Common myeloid progenitor, CD34-positive (primary cell): ENCODE data around the gene PARVB.

ENCODE experiments used
- CTCF ChIA-PET: fragments of 350-600 bp; sonication (Branson Sonifier 250); formaldehyde crosslinking; loops from one replicate; lab custom pipeline; 2021; ENCODE audit warnings: antibody characterized with exemption; lab: Charles Lee
- POLR2A ChIA-PET: fragments of 350-600 bp; sonication (Branson Sonifier 250); formaldehyde crosslinking; loops from one replicate; lab custom pipeline; 2021; ENCODE audit warnings: antibody characterized with exemption; lab: Charles Lee
- DNase-seq, 3 donors: peaks; one replicate each; pipeline versions ENCODE4 v3.0.0 to v3.0.0-alpha.2; 2013
- H3K27ac ChIP-seq, 2 experiments: 1 replicate in 1 of 2; 2 replicates in 1 of 2; pipeline ENCODE4 v1.7.0; 2013; ENCODE audit warnings: inconsistent platforms in 2 of 2, low read length in 2 of 2, mild to moderate bottlenecking in 2 of 2, low read depth in 1 of 2, moderate library complexity in 1 of 2; ENCODE audit not compliant: severe bottlenecking in 2 of 2, insufficient read depth in 1 of 2, poor library complexity in 1 of 2
- H3K27me3 ChIP-seq, 5 experiments: replicated peaks in 2 of 5; 1 replicate in 3 of 5; 2 replicates in 2 of 5; pipeline versions ENCODE4 v1.6.1 to v1.7.0; 2013; ENCODE audit warnings: low read length in 4 of 5, mild to moderate bottlenecking in 2 of 5, moderate library complexity in 2 of 5, inconsistent platforms in 1 of 5; ENCODE audit not compliant: insufficient read depth in 5 of 5, control insufficient read depth in 4 of 5
- H3K36me3 ChIP-seq, 4 experiments: 1 replicate in 2 of 4; 2 replicates in 2 of 4; pipeline versions ENCODE4 v1.6.1 to v1.7.0; 2013; ENCODE audit warnings: low read length in 3 of 4, control low read depth in 1 of 4, mild to moderate bottlenecking in 1 of 4; ENCODE audit not compliant: control insufficient read depth in 4 of 4, insufficient read depth in 4 of 4
- H3K4me1 ChIP-seq, 4 experiments: 1 replicate in 3 of 4; 2 replicates in 1 of 4; pipeline versions ENCODE4 v1.6.1 to v1.7.1; 2013; ENCODE audit warnings: low read length in 3 of 4, mild to moderate bottlenecking in 3 of 4, control low read depth in 1 of 4, inconsistent platforms in 1 of 4, moderate library complexity in 1 of 4; ENCODE audit not compliant: control insufficient read depth in 4 of 4, insufficient read depth in 4 of 4; ENCODE audit errors: control extremely low read depth in 1 of 4
- H3K4me3 ChIP-seq, 7 experiments: 1 replicate in 4 of 7; 2 replicates in 3 of 7; pipeline versions ENCODE4 v1.5.1 to v1.7.0; 2013; ENCODE audit warnings: mild to moderate bottlenecking in 7 of 7, low read length in 6 of 7, moderate library complexity in 6 of 7, inconsistent platforms in 2 of 7, low read depth in 2 of 7, control low read depth in 1 of 7; ENCODE audit not compliant: insufficient read depth in 4 of 7, control insufficient read depth in 1 of 7; ENCODE audit errors: extremely low read depth in 1 of 7
- H3K9me3 ChIP-seq, 5 experiments: 1 replicate in 4 of 5; 2 replicates in 1 of 5; pipeline versions ENCODE4 v1.6.1 to v1.7.1; 2013; ENCODE audit warnings: low read length in 4 of 5, mild to moderate bottlenecking in 2 of 5, inconsistent platforms in 1 of 5, low read depth in 1 of 5, moderate library complexity in 1 of 5; ENCODE audit not compliant: control insufficient read depth in 4 of 5, insufficient read depth in 2 of 5; ENCODE audit errors: control extremely low read depth in 1 of 5
- WGBS: methylation state at CpG from one replicate; pipeline ENCODE4 v1.1.5; 2013; ENCODE audit not compliant: insufficient coverage; 5-methylcytosine and 5-hydroxymethylcytosine counted together

PARVB gene

GRCh38 chr22:44029069-44029468 lies 5.0 kb downstream of the PARVB start:
- Histone ChIP-seq H3K27ac (no peak overlapping the region), H3K4me3 (no peak overlapping the region), H3K36me3 (no peaks in the 10 kb centered on the region), H3K9me3 (no peaks in the 10 kb centered on the region), H3K27me3 (no peaks in the 10 kb centered on the region), H3K4me1 (peaks cover 4 to 69% (median 53%) of the 10 kb centered on the region in 4 experiments)
- DNase-seq: no peak
- CTCF ChIA-PET: interaction anchor here (5.7 kb wide), 1 partner anchor 40 kb away, joined by 29 read pairs; no protein-coding TSS in a partner anchor
- POLR2A ChIA-PET: no interaction called here
- WGBS: 100% methylated on average over 2 of the region's 4 CpGs

GRCh38 chr22:44030051-44030701 lies 6.1 kb downstream of the PARVB start:
- Histone ChIP-seq H3K36me3 (no peaks in the 10 kb centered on the region), H3K9me3 (no peaks in the 10 kb centered on the region), H3K4me3 (peak overlapping the region in 1 of 7 experiments; percentile 65), H3K27ac (peak overlapping the region in 1 of 2 experiments; percentile 77), H3K4me1 (peaks cover 4 to 63% (median 46%) of the 10 kb centered on the region in 4 experiments), H3K27me3 (no peaks in the 10 kb centered on the region)
- ChIA-PET POLR2A (no interaction called here), CTCF (interaction anchor here (1.1 to 1.5 kb wide), 2 partner anchors 9 kb away, joined by 4 read pairs; no protein-coding TSS in a partner anchor)
- no peak for DNase-seq
- WGBS: 97% methylated on average over 17 of the region's 18 CpGs

GRCh38 chr22:44030702-44031082 lies 6.6 kb downstream of the PARVB start:
- H3K36me3 ChIP-seq: no peaks in the 10 kb centered on the region
- H3K4me1 ChIP-seq: peaks cover 4 to 58% (median 41%) of the 10 kb centered on the region in 4 experiments
- H3K4me3 ChIP-seq: peak overlapping the region in 4 of 7 experiments; percentile 1 to 65 (median 47)
- ChIA-PET CTCF (interaction anchor here (1.1 to 3.6 kb wide), 5 partner anchors 9 to 38 kb away, joined by 4 to 12 read pairs (median 4); no protein-coding TSS in a partner anchor), POLR2A (no interaction called here)
- 58% methylated on average over 7 of the region's 8 CpGs for WGBS
- H3K9me3 ChIP-seq: no peaks in the 10 kb centered on the region
- DNase-seq: no peak
- no peaks in the 10 kb centered on the region for H3K27me3 ChIP-seq
- peak overlapping the region; percentile 56 to 77 for H3K27ac ChIP-seq

GRCh38 chr22:44031158-44031952 lies 7.3 kb downstream of the PARVB start:
- ChIA-PET CTCF (interaction anchor here (1.2 to 3.6 kb wide), 4 partner anchors 10 to 38 kb away, joined by 4 to 12 read pairs (median 5); no protein-coding TSS in a partner anchor), POLR2A (interaction anchor here (0.6 to 1.0 kb wide), 2 partner anchors 19 to 37 kb away, joined by 3 read pairs; no protein-coding TSS in a partner anchor)
- no peaks in the 10 kb centered on the region for H3K27me3 ChIP-seq
- 50% methylated on average over 7 of the region's 21 CpGs for WGBS
- H3K4me1 ChIP-seq: peaks cover 4 to 51% (median 34%) of the 10 kb centered on the region in 4 experiments
- peak overlapping the region in 5 of 7 experiments; percentile 1 to 65 (median 44) for H3K4me3 ChIP-seq
- DNase-seq: peak in 2 of 3 donors; percentile 29 to 36
- peak overlapping the region; percentile 56 to 77 for H3K27ac ChIP-seq
- no peaks in the 10 kb centered on the region for H3K9me3 ChIP-seq
- H3K36me3 ChIP-seq: no peaks in the 10 kb centered on the region

GRCh38 chr22:44032126-44032730 lies 8.1 kb downstream of the PARVB start:
- 89% methylated on average over 11 of the region's 14 CpGs for WGBS
- Histone ChIP-seq H3K36me3 (no peaks in the 10 kb centered on the region), H3K4me1 (peaks cover 4 to 43% (median 26%) of the 10 kb centered on the region in 4 experiments), H3K27me3 (no peaks in the 10 kb centered on the region), H3K4me3 (no peak overlapping the region), H3K9me3 (no peaks in the 10 kb centered on the region), H3K27ac (no peak overlapping the region)
- DNase-seq: no peak
- ChIA-PET POLR2A (interaction anchor here (1.0 kb wide), 1 partner anchor 36 kb away, joined by 3 read pairs; no protein-coding TSS in a partner anchor), CTCF (interaction anchor here (1.0 to 3.6 kb wide), 6 partner anchors 14 to 39 kb away, joined by 3 to 12 read pairs (median 4); no protein-coding TSS in a partner anchor)

- POLR2A ChIA-PET: no interaction called here
- peaks cover 4 to 33% (median 22%) of the 10 kb centered on the region in 4 experiments for H3K4me1 ChIP-seq
Observed at GRCh38 chr22:44033287-44033686, 9.2 kb downstream of the PARVB start.

More at GRCh38 chr22:44033287-44033686, 9.2 kb downstream of the PARVB start:
- Histone ChIP-seq H3K4me3 (no peak overlapping the region), H3K36me3 (peaks cover 0 to 6% (median 0%) of the 10 kb centered on the region in 4 experiments), H3K9me3 (no peaks in the 10 kb centered on the region), H3K27ac (no peak overlapping the region), H3K27me3 (no peaks in the 10 kb centered on the region)
- 100% methylated on average over 5 of the region's 7 CpGs for WGBS
- CTCF ChIA-PET: interaction anchor here (1.0 to 3.6 kb wide), 7 partner anchors 13 to 48 kb away, joined by 3 to 12 read pairs (median 5); no protein-coding TSS in a partner anchor
- no peak for DNase-seq
